Stimulated activated naive CD8-positive, alpha-beta T cell treated with anti-CD3 and anti-CD28 coated beads, Interleukin-15, Interleukin-2, amounts not matched to agents 100 U/mL and 50 U/mL, for 24 hours (primary cell): ENCODE measurements around the gene LRRC3.
"Not testable (repeated sequence)": the region's sequence is repeated elsewhere in the genome, so short reads cannot be mapped to it uniquely, and the experiment has no call there.

Experiments
- ATAC-seq: fragments of 150-1000 bp; cut with Tn5 transposase; one replicate; pipeline ENCODE4 v1.10.0; 2021
- DNase-seq: peaks from one replicate; pipeline ENCODE4 v3.0.0; 2021

Gene LRRC3

GRCh38 chr21:44454747-44455523, at the start of gene LRRC3:
TSS of gene LRRC3 (plus strand) at chr21:44455510. CDS start at chr21:44456645, 1,135 bp downstream.
- ATAC-seq (peak; percentile 68), DNase-seq (peak; percentile 86)

- DNase-seq = no peak
- ATAC-seq = no peak
Observed at GRCh38 chr21:44405948-44406872, 49.1 kb upstream of the LRRC3 start.

GRCh38 chr21:44406953-44407352, 48.4 kb upstream of the LRRC3 start:
- ATAC-seq (no peak), DNase-seq (no peak)

- DNase-seq = peak; percentile 40
Observed at GRCh38 chr21:44407493-44407892, 47.8 kb upstream of the LRRC3 start.

GRCh38 chr21:44408226-44408625, 47.1 kb upstream of the LRRC3 start:
- no peak for ATAC-seq
- DNase-seq = no peak

More at GRCh38 chr21:44407493-44407892, 47.8 kb upstream of the LRRC3 start:
- peak; percentile 71 for ATAC-seq

GRCh38 chr21:44413566-44414290, 41.6 kb upstream of the LRRC3 start:
- ATAC-seq = no peak
- DNase-seq = no peak

GRCh38 chr21:44414291-44415072, 40.8 kb upstream of the LRRC3 start:
- DNase-seq (no peak), ATAC-seq (no peak)

- DNase-seq (no peak), ATAC-seq (no peak)
Observed at GRCh38 chr21:44415073-44416025, 40.0 kb upstream of the LRRC3 start.

- ATAC-seq (no peak), DNase-seq (no peak)
Observed at GRCh38 chr21:44416193-44416592, 39.1 kb upstream of the LRRC3 start.

- DNase-seq, ATAC-seq: not testable (repeated sequence)
Observed at GRCh38 chr21:44417621-44418107, 37.6 kb upstream of the LRRC3 start.

GRCh38 chr21:44418108-44418875, 37.0 kb upstream of the LRRC3 start:
- ATAC-seq (no peak), DNase-seq (no peak)

- DNase-seq = no peak
Observed at GRCh38 chr21:44418876-44419230, 36.5 kb upstream of the LRRC3 start.

GRCh38 chr21:44419679-44420078, 35.6 kb upstream of the LRRC3 start:
- ATAC-seq = no peak
- DNase-seq = no peak

More at GRCh38 chr21:44418876-44419230, 36.5 kb upstream of the LRRC3 start:
- no peak for ATAC-seq

GRCh38 chr21:44420416-44421205, 34.7 kb upstream of the LRRC3 start:
- ATAC-seq (no peak), DNase-seq (peak; percentile 0)

- no peak for ATAC-seq
- peak; percentile 1 for DNase-seq
Observed at GRCh38 chr21:44421901-44422840, 33.1 kb upstream of the LRRC3 start.

- peak; percentile 34 for ATAC-seq
- DNase-seq = peak; percentile 1
Observed at GRCh38 chr21:44423312-44423821, 31.9 kb upstream of the LRRC3 start.

GRCh38 chr21:44423941-44424607, 31.2 kb upstream of the LRRC3 start:
- ATAC-seq (no peak), DNase-seq (peak; percentile 1)
